ENCODE measurements around the gene HS6ST3.

DNA sequence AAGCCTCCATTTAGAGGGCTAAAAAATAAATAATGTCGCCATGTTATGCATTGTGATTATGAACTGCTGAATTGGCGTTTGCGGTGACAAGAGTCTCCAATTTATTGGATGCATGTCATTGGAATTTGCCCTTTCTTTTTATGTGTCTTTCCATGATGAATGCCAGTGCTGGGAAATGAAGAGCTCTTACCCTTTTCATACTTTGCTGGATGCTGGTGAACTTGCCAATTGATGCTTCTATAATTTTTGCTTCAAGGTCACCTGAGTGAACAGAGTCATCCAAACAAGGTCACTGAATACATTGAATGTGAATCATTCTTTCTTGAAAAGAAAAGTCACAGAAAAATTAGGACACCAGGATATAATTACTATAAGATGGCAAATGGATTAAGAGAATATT is 556.2 kb downstream of the HS6ST3 start:
- TF ChIP-seq, protein P1, sequence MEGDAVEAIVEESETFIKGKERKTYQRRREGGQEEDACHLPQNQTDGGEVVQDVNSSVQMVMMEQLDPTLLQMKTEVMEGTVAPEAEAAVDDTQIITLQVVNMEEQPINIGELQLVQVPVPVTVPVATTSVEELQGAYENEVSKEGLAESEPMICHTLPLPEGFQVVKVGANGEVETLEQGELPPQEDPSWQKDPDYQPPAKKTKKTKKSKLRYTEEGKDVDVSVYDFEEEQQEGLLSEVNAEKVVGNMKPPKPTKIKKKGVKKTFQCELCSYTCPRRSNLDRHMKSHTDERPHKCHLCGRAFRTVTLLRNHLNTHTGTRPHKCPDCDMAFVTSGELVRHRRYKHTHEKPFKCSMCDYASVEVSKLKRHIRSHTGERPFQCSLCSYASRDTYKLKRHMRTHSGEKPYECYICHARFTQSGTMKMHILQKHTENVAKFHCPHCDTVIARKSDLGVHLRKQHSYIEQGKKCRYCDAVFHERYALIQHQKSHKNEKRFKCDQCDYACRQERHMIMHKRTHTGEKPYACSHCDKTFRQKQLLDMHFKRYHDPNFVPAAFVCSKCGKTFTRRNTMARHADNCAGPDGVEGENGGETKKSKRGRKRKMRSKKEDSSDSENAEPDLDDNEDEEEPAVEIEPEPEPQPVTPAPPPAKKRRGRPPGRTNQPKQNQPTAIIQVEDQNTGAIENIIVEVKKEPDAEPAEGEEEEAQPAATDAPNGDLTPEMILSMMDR (IDR thresholded peaks at IDR 0.05; ENCODE audit: borderline replicate concordance, extremely low read depth, low read length, poor library complexity, severe bottlenecking): no peak
- TF ChIP-seq EZH2 (IDR thresholded peaks at IDR 0.05; ENCODE audit: borderline replicate concordance, low read depth, low read length, severe bottlenecking): no peak

Data from DND-41 (cell line).